Neural progenitor cell (in vitro differentiated cells): Measurements from ENCODE around the gene S100A2.

ENCODE experiments used
- EZH2 ChIP-seq: fragments of 200-600 bp; sonication (generic); IDR thresholded peaks from 2 replicates; pipeline ENCODE4 v1.6.1; 2017; ENCODE audit warnings: antibody characterized with exemption, mild to moderate bottlenecking, moderate library complexity
- EZH2phosphoT487 ChIP-seq: fragments of 200-600 bp; sonication (generic); IDR thresholded peaks from 2 replicates; pipeline ENCODE4 v1.6.1; 2017; ENCODE audit warnings: antibody characterized with exemption
- TF ChIP-seq, protein P1 (sequence below): fragments of 200-600 bp; sonication (generic); IDR thresholded peaks from 2 replicates; pipeline ENCODE4 v1.5.1; 2017; ENCODE audit warnings: antibody characterized with exemption, mild to moderate bottlenecking

- TF ChIP-seq, protein P1, sequence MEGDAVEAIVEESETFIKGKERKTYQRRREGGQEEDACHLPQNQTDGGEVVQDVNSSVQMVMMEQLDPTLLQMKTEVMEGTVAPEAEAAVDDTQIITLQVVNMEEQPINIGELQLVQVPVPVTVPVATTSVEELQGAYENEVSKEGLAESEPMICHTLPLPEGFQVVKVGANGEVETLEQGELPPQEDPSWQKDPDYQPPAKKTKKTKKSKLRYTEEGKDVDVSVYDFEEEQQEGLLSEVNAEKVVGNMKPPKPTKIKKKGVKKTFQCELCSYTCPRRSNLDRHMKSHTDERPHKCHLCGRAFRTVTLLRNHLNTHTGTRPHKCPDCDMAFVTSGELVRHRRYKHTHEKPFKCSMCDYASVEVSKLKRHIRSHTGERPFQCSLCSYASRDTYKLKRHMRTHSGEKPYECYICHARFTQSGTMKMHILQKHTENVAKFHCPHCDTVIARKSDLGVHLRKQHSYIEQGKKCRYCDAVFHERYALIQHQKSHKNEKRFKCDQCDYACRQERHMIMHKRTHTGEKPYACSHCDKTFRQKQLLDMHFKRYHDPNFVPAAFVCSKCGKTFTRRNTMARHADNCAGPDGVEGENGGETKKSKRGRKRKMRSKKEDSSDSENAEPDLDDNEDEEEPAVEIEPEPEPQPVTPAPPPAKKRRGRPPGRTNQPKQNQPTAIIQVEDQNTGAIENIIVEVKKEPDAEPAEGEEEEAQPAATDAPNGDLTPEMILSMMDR: no peak
- no peak for TF ChIP-seq EZH2
- TF ChIP-seq EZH2phosphoT487: no peak
Observed at GRCh38 chr1:153585006-153585405, 19.4 kb upstream of the S100A2 start.
